Right lung (tissue), 5 donors: ENCODE measurements around the gene DOCK4. TPM values are rescaled to one million over a fixed set of nuclear protein-coding genes. Genes with fewer than 3 reads are reported as not detected.

Experiments
- DNase-seq, 2 donors: peaks; one replicate each; pipeline ENCODE4 v3.0.0-alpha.2; 2013
- polyA plus RNA-seq, 5 donors: library from polyadenylated mRNA; unstranded; fragments of 120-200 nt; gene quantifications; one replicate each; pipeline versions ENCODE4 v1.2.1 to v1.2.3, GENCODE V29; 2013; ENCODE audit warnings: inconsistent platforms in 1 of 5, low replicate concordance in 1 of 5; ENCODE audit not compliant: insufficient read length in 5 of 5, insufficient read depth in 1 of 5

The DOCK4 gene
- polyA plus RNA-seq, 5 donors: 33.7 to 57.8 (median 51.7) TPM

GRCh38 chr7:112160130-112160770 lies 45.9 kb downstream of the DOCK4 start:
- no peak for DNase-seq

GRCh38 chr7:112159351-112159750 lies 46.8 kb downstream of the DOCK4 start:
- DNase-seq: no peak

DNA sequence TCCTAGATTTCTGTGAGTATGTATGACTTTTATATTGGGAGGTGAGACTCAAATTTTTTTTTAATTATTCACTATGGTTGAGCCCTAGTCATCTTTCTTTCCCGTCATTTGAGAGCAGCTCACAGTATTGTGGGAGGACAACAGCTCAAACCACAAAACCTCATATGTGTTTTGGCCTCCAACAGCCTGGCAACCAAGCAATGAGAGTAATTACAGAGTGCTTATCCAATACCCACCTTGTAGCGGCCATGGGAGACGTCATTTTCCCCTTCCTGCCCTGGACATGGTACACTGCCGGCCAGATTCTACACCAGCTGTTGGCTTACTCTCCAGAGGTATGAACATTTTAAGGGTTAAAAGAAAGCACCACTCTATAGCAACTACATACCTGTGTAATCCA lies 49.1 kb downstream of the DOCK4 start:
- no peak for DNase-seq

- DNase-seq: no peak
Measured at GRCh38 chr7:112156412-112156811, 49.8 kb downstream of the DOCK4 start.

GRCh38 chr7:112154690-112155089 lies 51.5 kb downstream of the DOCK4 start:
- DNase-seq: no peak

- DNase-seq: no peak
Measured at GRCh38 chr7:112152186-112152585, 54.0 kb downstream of the DOCK4 start.

GRCh38 chr7:112150823-112151641 lies 55.2 kb downstream of the DOCK4 start:
- DNase-seq: no peak

DNA sequence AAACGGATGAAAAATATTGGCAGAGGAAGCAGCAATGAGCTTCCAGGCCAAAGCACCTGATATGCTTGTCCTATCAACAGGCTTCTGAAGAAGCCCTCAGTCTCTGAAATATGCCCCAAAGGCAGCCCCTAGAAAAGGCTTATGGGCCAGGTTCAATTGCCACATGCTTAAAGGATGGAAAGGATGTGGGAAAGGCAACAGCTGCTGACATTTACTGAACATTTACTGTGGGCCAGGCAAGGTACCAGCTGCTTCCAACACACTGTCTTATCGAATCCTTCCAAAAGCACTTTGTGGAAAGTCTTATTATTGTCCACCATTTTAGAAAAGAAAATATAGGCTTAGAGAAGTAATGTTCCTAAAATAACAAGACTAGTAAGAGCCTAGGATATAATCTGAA lies 56.5 kb downstream of the DOCK4 start:
- DNase-seq: no peak

- no peak for DNase-seq
Measured at GRCh38 chr7:112147793-112148361, 58.3 kb downstream of the DOCK4 start.

GRCh38 chr7:112145206-112145605 lies 61.0 kb downstream of the DOCK4 start:
- no peak for DNase-seq

DNA sequence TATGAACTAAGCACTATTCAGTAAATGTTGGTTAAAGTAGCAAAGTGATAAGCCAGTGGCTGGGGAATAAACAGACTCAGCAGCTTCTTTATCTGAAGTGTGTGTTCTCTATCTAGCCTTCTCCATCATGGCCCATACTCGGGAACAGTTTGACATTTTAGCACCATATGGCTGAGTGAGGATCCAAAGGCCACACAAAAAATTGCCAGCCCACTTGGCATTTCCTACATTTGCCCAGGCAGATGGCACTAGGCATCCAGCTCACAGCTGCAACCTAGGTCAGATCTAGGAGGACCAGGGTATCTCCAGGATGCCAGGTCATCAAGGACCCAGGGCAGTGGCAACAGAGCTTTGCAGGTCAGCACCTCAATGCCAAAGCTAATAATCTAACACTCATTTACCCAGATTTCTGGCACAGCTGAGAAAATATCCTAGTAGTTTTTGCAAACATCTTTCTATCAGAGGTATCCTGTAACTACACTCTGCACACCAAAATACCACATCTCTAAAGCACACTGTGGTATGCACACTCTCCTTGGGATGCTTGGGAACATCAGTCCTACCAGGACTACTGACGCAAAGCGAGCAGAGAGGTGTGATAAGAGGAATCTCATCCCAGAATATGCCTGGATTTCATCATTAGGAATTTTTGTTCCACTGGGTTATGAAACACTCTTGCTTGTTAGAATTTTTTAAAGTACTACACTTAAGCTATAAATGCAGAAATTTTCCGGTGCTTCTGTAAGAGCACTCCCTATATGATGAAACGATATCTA lies 61.7 kb downstream of the DOCK4 start:
- no peak for DNase-seq

- DNase-seq: no peak
Measured at GRCh38 chr7:112143582-112143981, 62.6 kb downstream of the DOCK4 start.

DNA sequence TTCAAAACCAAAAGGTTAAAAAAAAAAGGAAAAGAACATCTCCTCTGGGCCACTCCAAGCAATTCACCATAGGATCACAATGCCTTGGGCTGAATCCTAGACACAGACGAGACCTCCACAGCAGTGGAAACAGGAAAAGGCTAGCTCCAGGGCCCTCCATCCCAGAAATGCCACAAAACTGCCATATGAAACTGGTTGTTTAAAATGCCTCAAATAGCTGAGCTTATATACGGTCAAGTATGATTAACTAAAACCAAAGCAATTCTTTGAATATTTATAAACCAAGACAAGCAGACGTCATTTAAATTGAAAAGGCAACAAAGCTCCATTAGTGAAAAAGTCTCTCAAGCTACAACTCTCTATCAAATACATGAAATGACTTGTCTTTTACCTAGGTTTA lies 63.1 kb downstream of the DOCK4 start:
- DNase-seq: no peak

DNA sequence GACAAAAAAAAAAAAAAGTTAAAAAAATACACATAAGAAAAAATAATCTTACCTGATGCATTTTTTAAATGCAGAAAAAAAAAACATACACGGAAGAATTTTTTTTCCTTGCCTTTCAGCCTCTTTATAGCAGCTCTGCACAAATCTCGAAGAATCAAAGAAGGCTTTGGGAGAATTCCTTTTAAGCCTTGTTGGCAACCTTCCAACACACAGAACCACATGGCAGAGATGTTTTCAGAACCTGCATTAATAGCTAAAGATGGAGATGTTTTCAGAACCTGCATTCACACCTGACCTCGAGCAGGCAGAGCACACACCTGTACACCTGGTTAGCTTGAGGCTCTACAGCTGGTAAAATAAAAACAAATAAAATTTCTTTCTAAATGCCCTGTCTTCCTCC lies 65.6 kb downstream of the DOCK4 start:
- DNase-seq: no peak

GRCh38 chr7:112138938-112139337 lies 67.3 kb downstream of the DOCK4 start:
- no peak for DNase-seq

GRCh38 chr7:112138325-112138852 lies 67.8 kb downstream of the DOCK4 start:
- no peak for DNase-seq

DNA sequence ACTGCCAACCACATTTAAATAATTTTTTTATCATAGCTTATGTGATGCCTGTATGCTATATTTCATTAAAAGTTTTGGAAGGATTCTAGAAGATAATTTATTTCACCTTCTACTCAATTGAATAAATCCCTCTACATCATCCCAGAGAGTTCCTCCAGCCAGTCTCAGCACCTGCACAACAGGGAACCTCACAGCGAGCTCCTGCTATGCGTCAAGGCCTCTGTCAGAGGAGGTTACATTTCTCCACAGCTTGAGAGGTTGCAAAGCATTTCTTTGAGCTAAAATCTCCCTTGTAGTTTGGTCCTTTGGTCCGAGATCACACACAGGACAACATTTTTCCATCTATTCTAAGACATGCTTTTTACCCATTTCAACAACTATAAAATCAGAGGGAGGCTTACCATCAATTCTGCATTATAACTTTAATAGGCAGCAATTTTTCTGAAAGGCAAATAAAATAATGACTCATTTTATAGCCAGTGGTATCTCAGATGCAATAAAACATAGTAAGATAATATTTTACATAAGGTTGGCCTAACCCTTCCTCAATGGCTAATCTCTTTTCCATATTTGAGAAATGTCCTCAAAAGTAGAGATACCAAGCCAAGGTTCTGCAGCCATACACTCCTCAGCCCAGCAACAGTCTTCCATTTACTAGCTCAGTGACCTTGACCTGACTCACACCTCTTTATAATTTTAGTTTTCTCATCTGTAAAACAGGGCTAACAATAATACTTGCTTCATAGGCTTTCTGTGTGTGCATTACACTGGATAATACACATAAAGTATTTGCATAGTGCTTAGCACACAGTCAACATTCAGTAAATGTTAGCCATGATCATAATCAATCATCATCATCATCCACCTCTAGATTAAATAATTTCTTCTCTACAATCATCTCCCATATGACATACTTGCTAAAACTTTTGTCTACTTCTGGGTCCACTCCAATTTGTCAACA lies 68.8 kb downstream of the DOCK4 start:
- DNase-seq: no peak

DNA sequence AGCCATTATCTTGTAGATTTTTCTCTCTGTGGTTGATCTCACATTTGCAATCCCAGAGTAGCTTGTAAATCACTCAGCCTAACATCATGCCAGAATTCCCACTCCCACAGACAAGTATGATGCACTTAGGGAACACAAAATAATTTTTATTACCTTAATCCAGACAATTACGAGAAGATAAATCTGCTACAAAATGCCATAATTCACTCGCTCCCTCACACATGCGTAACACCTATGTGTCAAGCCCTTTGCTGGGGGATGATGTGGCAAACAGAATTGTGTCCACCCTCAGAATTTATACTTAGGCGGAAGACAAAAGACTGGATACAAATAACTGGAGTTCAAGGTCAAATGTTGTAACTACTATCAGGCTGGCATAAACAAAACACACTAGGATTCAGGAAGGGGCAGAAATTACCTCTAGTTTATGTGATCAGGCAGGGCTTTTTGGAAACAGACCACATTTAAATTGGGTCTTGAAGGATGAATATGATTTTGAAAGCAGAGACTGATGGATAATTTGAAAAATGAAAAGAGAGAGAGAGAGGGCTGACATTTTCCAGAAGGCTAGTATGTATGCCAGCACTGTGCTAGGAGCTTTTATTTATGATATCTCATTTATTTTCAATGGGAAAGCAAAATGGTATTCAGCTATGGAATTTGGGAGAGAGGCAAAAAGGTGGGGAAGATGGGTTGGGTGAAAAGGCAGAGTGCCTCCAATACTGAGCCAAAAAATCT lies 69.8 kb downstream of the DOCK4 start:
- DNase-seq: no peak

DNA sequence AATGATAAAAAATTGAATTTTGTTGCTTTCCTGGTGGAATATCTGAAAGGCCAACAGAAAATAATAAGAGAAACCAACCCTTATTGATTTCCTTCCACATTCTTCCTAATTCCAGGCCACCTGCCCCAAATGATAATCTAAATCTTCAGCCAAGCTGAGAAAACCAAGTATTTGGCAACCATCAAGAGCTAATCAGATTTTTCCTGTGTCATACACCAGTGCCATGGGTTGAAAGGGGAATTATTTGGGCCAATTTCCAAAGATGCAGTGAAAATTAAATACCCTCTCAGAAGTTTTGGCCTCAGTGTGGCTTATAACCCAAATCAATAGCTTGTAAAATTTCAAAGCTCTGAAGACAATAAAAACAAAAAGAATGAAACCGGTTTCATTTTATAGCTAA lies 70.4 kb downstream of the DOCK4 start:
- no peak for DNase-seq

- no peak for DNase-seq
Measured at GRCh38 chr7:112134039-112134438, 72.2 kb downstream of the DOCK4 start.
